ENCODE results near the gene PIK3R1.
A peak's percentile ranks its signal among the peaks of the same experiment; 100 is the strongest.

PIK3R1 gene

GRCh38 chr5:68303038-68303738 is 87.6 kb downstream of the PIK3R1 start:
- DNase-seq, result no peak

DNA sequence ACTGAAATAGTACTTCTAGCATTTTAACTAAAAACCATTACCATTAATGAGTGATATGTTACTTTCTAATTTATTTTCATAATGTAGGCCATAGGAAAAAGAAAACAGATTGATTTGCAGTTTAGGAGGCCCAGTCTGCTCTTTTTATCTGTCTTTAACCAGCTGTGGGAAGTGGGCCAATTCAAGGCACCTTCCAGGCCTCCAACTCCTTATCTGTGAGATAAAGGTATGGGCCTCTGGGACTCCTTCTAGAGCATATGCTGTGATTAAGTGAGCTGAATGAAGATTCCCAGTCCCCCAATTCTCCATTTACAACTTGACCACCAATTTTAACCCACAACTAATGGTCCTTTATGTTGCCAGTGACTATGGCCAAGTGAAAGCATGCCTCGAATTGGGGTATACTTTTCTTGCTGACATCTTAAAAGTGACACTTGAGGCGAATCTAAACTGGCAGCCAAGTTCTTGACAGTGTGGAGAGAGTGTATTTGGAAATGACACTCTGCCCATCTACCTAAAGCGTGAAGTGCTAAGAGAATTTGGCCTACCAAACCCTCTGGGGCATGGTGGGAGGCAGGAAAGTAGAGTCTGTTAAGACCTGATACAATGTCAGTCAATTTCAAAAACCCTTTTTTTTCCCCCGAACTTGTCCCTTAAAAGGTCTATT is 88.3 kb downstream of the PIK3R1 start:
- DNase-seq, result no peak

- DNase-seq, result no peak
Measured at GRCh38 chr5:68304421-68305052, 89.0 kb downstream of the PIK3R1 start.

GRCh38 chr5:68305223-68305870 is 89.8 kb downstream of the PIK3R1 start:
- peak; percentile 23 for DNase-seq

- DNase-seq, result no peak
Measured at GRCh38 chr5:68306361-68307014, 90.9 kb downstream of the PIK3R1 start.

DNA sequence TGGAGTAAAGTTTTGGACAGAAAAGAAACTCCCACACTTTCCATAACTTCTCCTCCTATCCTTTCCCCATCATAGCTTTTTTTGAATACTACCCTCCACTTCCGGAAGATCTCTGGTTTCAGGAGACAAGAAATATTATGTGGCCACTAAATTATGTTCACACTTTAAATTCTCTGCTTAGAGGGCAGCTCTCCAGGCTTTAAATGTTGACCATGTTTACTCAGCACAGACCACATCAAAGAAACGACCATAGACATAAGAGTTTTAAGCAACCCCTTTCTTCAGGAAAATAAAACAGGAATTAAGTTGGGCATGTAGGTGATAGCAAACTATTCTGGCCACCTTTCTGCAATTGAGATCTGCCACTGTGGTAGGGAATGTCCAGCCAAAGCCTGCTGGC is 97.8 kb downstream of the PIK3R1 start:
- DNase-seq, result no peak

- DNase-seq, result no peak
Measured at GRCh38 chr5:68314465-68314864, 98.9 kb downstream of the PIK3R1 start.

- DNase-seq, result no peak
Measured at GRCh38 chr5:68315679-68316271, 100.2 kb downstream of the PIK3R1 start.

DNA sequence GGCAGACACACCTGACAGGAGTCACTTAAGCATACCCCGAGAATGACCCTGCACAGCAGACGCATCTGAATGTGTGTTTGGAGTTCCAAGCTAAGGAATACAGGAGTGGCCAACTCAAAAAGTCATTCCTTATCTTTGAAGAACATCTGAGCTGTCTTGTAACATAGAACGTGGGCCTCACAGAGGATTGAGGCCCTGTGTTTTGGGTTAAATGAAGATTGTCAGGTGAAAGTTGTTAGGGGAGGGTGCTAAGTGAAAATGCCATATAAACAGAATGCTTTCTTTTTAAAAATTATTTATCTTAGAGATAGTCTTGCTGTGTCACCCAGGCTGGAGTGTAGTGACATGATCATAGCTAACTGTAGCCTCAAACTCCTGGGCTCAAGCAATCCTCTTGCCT is 100.9 kb downstream of the PIK3R1 start:
- DNase-seq, result no peak

DNA sequence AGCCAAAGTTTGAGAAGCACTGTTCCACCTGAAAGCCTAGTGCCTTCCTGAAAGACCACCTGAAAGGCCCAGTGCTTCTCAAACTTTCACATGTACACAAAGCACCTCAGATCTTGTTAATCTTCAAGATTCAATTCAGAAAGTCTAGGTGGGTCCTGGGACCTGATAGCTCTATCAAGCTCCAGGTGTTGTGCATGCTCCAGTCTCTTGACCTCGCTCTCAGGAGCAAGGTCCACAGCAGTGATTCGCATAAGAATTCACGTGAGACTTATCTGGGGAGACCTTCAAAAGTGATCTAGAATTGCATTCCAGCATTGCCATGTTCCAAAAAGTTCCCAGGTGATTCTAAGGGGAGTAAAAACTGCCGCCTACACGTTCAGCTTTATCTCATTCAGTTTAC is 102.1 kb downstream of the PIK3R1 start:
- DNase-seq, result no peak

GRCh38 chr5:68318955-68319705 is 103.6 kb downstream of the PIK3R1 start:
- no peak for DNase-seq

DNA sequence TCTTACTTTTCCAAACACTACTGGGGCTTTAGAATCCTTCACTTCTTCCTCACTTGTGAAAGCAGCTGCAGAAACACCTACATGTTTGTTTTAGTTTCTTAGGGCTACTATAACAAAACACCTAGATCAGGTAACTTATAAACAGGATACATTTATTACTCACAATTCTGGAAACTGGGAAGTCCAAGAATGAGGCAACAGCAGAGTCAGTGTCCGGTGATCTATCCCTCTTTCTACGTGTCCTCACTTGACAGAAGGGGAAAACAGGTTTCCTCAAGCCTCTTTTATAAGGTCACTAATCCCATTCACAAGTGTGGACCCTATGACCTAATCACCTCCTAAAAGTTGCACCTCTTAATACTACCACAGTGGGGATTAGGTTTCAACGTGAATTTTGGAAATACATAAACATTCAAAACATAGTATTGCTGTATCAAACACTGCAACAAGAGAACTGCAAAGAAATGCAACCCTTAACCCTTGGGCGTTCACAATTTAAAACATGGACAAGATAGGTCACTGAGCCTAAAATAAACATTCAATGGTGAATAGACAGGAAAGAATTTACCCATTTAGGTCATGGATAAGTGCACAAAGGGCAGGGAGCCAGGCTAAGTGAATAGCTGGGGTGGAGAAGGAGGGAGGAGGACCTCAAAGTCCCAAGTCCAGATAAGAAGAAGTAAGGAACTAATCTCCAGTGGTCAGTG is 104.3 kb downstream of the PIK3R1 start:
- no peak for DNase-seq

DNA sequence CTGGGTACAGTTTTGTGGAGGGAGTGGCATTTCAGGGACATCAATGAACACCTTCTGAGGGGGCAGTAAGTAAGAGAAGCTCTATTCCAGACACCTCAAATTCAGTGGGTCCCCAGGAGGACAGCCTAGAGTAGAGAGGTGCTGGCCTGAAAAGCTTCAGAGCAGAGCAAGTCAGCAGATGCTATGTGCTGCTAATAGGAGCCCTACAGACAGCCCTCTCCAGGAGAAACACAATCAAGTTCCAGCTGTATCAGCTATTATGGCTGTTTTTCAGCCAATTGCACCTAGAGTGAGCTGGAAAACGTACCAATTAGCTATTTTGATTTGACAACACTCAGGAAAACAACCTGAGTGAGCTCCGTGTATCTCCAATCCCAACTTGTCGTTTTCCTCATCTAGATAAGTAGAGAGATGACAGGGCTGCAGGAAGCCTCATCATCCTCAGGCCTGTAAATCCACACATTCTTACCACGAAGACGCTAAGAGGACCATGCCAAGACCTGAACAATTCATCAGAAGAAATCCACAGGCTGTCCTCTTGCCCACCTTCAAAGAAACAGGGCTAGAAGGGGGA is 104.9 kb downstream of the PIK3R1 start:
- no peak for DNase-seq

- no peak for DNase-seq
Measured at GRCh38 chr5:68325065-68325580, 109.6 kb downstream of the PIK3R1 start.

GRCh38 chr5:68329554-68330255 is 114.1 kb downstream of the PIK3R1 start:
- no peak for DNase-seq

- DNase-seq, result no peak
Measured at GRCh38 chr5:68330574-68330973, 115.0 kb downstream of the PIK3R1 start.

- DNase-seq, result no peak
Measured at GRCh38 chr5:68331192-68332079, 115.9 kb downstream of the PIK3R1 start.

- no peak for DNase-seq
Measured at GRCh38 chr5:68332080-68332451, 116.5 kb downstream of the PIK3R1 start.

DNA sequence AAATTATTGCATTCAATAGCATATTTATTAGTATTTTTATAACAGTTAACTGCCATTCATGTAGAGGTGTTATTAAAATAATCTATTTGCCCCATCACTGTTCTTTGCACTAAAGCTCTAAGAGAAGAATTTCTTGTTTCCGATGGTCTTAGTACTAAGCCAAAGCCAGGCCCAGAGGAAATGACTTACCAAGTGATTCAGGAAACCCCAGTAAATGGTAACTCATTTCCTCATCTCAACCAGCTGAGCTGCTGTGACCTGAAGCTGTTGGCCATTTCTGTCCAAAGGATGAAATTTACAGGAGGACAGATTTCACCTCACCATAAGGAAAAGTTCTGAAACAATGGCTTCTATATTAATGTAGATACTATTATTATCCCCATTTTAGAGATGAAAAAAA is 117.0 kb downstream of the PIK3R1 start:
- no peak for DNase-seq

Measured in NCI-H2029 treated with DMSO at 0.1 percent for 48 hours (cell line).